Activated CD8-positive, alpha-beta memory T cell treated with anti-CD3 and anti-CD28 coated beads, Interleukin-2, amount 50 U/mL, for 4 hours (primary cell): ENCODE results near the gene CLTRN.
"Not testable (repeated sequence)": the region's sequence is repeated elsewhere in the genome, so short reads cannot be mapped to it uniquely, and the experiment has no call there.

Source experiments
- DNase-seq: peaks from one replicate; pipeline ENCODE4 v3.0.0-alpha.2; 2020

The CLTRN gene

GRCh38 chrX:15664487-15665444 is at the start of gene CLTRN:
TSS of gene CLTRN (minus strand) at chrX:15664805. CDS start at chrX:15664775, 30 bp downstream.
- no peak for DNase-seq

GRCh38 chrX:15704273-15704672 is 39.7 kb upstream of the CLTRN start:
- DNase-seq = not testable (repeated sequence)

GRCh38 chrX:15703809-15704208 is 39.2 kb upstream of the CLTRN start:
- not testable (repeated sequence) for DNase-seq

- no peak for DNase-seq
Measured at GRCh38 chrX:15702488-15703371, 38.1 kb upstream of the CLTRN start.

GRCh38 chrX:15696516-15696915 is 31.9 kb upstream of the CLTRN start:
- no peak for DNase-seq

- no peak for DNase-seq
Measured at GRCh38 chrX:15694941-15695451, 30.4 kb upstream of the CLTRN start.

GRCh38 chrX:15686818-15687685 is 22.4 kb upstream of the CLTRN start:
- peak; percentile 58 for DNase-seq

GRCh38 chrX:15683193-15683592 is 18.6 kb upstream of the CLTRN start:
- DNase-seq = no peak

GRCh38 chrX:15681433-15681832 is 16.8 kb upstream of the CLTRN start:
- DNase-seq = no peak

GRCh38 chrX:15680401-15680800 is 15.8 kb upstream of the CLTRN start:
- DNase-seq = no peak

- no peak for DNase-seq
Measured at GRCh38 chrX:15679246-15679645, 14.6 kb upstream of the CLTRN start.

- DNase-seq = no peak
Measured at GRCh38 chrX:15678339-15678738, 13.7 kb upstream of the CLTRN start.

- no peak for DNase-seq
Measured at GRCh38 chrX:15676886-15677285, 12.3 kb upstream of the CLTRN start.

- DNase-seq = peak; percentile 89
Measured at GRCh38 chrX:15675490-15675921, 10.9 kb upstream of the CLTRN start.

GRCh38 chrX:15674841-15675489 is 10.4 kb upstream of the CLTRN start:
- peak; percentile 92 for DNase-seq

- DNase-seq = no peak
Measured at GRCh38 chrX:15674514-15674840, 9.9 kb upstream of the CLTRN start.

GRCh38 chrX:15673970-15674369 is 9.4 kb upstream of the CLTRN start:
- no peak for DNase-seq

- DNase-seq = no peak
Measured at GRCh38 chrX:15672881-15673280, 8.3 kb upstream of the CLTRN start.

GRCh38 chrX:15663439-15663838 is 1.2 kb downstream of the CLTRN start:
- no peak for DNase-seq

- not testable (repeated sequence) for DNase-seq
Measured at GRCh38 chrX:15654804-15655203, 9.8 kb downstream of the CLTRN start.

GRCh38 chrX:15653961-15654360 is 10.6 kb downstream of the CLTRN start:
- no peak for DNase-seq

GRCh38 chrX:15647510-15647909 is 17.1 kb downstream of the CLTRN start:
- DNase-seq = not testable (repeated sequence)
